Measurements from ENCODE around the gene CCDC188. TPM values are rescaled to one million over a fixed set of nuclear protein-coding genes. Genes with fewer than 3 reads are reported as not detected.
A peak's percentile ranks its signal among the peaks of the same experiment; 100 is the strongest.

Gene CCDC188
- polyA plus RNA-seq, 1 donor: 2.7 TPM

DNA sequence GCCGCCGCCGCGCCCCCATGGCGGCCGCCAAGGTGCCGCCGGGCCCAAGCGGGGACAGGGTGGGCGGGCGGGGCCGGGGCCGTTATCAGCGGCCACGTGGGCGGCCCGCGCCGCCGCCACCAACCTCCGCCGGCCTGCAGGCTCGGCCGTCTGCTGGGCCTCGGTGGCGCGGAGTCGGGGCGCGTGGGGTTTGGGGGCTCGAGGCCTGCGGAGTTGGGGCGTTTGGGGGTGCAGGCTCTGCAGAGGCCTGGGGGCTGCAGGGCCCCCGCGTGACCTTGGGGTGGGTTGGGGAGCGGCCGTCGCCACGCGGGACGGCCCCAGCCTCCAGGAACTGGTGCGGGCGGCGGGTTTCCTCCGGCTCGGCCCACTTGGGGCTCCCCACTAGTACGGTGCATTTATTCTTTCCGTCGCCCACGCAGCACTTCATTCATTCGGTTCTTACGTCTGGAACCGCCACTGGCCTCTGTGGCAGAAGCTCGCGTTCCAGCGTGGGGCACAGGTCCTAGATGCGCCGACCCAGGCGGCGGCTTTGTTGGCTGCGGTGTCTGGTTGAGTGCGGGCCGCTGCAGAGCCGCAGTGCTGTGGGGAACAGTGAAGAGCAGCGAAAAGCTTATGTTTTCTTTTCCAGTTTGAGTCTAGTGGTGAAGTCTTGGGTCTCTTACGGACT is 33.1 kb downstream of the CCDC188 start:
- H3K27ac ChIP-seq (ENCODE audit: low read length): no peak overlapping the region
- peaks cover 9% of the 10 kb centered on the region for H3K4me1 ChIP-seq (ENCODE audit: control insufficient read depth, insufficient read depth, low read length)
- H3K27me3 ChIP-seq (ENCODE audit: control insufficient read depth, insufficient read depth, low read length): no peaks in the 10 kb centered on the region
- H3K9me3 ChIP-seq (ENCODE audit: control insufficient read depth, low read depth, low read length): no peaks in the 10 kb centered on the region
- peaks cover 62% of the 10 kb centered on the region for H3K36me3 ChIP-seq (ENCODE audit: control insufficient read depth, insufficient read depth, low read length)
- WGBS (ENCODE audit: insufficient coverage, low lambda C conversion rate): no CpG with 5 or more reads among the region's 66 CpGs
- peak overlapping the region; percentile 56 for H3K4me3 ChIP-seq (ENCODE audit: low read length)
- DNase-seq: peak in 1 of 2 donors; percentile 39

DNA sequence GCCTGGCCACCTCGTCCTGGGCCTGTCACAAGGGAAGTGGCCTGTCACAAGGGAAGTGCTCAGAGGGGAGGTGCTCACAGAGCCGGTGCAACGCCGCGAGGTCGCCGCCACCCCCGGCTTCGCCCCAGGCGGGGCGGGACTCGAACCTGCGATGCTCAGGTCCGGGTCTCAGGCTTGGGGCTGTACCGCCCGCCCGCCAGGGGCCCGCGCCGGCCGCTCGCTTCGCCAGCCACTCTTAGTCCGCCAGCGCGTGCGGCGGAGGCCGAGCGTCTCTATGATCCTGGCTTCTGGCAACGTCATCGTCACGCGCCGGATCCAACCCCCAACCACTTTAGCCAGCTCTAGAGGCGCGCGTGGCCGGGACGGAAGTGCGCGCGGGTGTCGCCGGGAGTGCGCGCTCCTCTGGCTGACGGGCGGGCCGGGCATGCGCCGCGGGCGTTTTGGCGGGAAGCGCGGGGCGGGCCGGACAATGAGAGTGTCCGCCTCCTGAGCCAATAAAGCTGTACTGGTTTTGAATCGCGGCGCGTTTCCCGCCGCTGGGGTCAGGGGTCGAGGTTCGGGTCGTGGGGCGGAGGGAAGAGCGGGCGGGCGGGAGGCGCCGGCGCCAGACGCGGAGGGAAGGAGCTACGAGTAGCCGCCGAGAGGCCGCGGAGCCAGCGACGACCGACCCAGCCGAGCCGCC is 33.8 kb downstream of the CCDC188 start, which contains the start of gene TRMT2A:
Gene TRMT2A (minus strand): TSS at position 276 of the 682 bp plus-strand sequence. CDS start 320 bp downstream, outside the sequence.
- Histone ChIP-seq H3K9me3 (ENCODE audit: control insufficient read depth, low read depth, low read length) (no peaks in the 10 kb centered on the region), H3K36me3 (ENCODE audit: control insufficient read depth, insufficient read depth, low read length) (peaks cover 65% of the 10 kb centered on the region), H3K27ac (ENCODE audit: low read length) (peak within 1 kb of the TSS; percentile 61), H3K4me1 (ENCODE audit: control insufficient read depth, insufficient read depth, low read length) (peaks cover 9% of the 10 kb centered on the region), H3K27me3 (ENCODE audit: control insufficient read depth, insufficient read depth, low read length) (no peaks in the 10 kb centered on the region), H3K4me3 (ENCODE audit: low read length) (peak within 1 kb of the TSS; percentile 96)
- peak; percentile 98 to 99 for DNase-seq
- no CpG with 5 or more reads among the region's 88 CpGs for WGBS (ENCODE audit: insufficient coverage, low lambda C conversion rate)

DNA sequence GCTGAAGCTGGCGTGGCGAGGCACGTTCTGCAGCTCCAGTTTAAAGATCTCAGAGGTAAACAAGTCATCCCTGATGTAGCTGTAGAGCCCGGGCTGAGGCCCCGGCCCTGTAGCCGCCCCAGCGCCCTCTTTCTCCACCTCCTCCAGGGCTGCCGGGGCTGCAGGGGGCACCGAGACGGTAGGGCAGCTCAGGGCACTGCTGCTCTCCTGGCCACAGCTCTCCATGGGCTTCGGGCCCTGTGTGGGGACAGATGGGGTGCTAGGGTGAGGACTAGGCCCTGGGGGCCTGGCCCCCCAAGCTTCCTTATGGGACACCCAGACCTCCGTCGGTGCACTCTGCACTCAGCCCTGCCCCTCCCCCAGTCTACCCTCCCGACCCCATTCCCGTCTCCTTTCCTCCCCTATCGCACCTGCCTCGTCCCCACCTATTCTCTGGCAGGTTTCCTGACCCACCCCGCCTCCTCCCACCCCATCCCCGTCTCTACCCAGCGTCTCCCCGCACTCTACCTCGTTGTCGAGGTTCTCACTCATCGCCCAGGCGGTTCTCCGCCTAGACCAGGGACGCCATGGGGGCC is 34.4 kb downstream of the CCDC188 start:
- Histone ChIP-seq H3K27ac (ENCODE audit: low read length) (peak overlapping the region; percentile 61), H3K4me3 (ENCODE audit: low read length) (peak overlapping the region; percentile 96), H3K27me3 (ENCODE audit: control insufficient read depth, insufficient read depth, low read length) (no peaks in the 10 kb centered on the region), H3K9me3 (ENCODE audit: control insufficient read depth, low read depth, low read length) (no peaks in the 10 kb centered on the region), H3K36me3 (ENCODE audit: control insufficient read depth, insufficient read depth, low read length) (peaks cover 63% of the 10 kb centered on the region), H3K4me1 (ENCODE audit: control insufficient read depth, insufficient read depth, low read length) (peaks cover 9% of the 10 kb centered on the region)
- no CpG with 5 or more reads among the region's 27 CpGs for WGBS (ENCODE audit: insufficient coverage, low lambda C conversion rate)
- DNase-seq: no peak

DNA sequence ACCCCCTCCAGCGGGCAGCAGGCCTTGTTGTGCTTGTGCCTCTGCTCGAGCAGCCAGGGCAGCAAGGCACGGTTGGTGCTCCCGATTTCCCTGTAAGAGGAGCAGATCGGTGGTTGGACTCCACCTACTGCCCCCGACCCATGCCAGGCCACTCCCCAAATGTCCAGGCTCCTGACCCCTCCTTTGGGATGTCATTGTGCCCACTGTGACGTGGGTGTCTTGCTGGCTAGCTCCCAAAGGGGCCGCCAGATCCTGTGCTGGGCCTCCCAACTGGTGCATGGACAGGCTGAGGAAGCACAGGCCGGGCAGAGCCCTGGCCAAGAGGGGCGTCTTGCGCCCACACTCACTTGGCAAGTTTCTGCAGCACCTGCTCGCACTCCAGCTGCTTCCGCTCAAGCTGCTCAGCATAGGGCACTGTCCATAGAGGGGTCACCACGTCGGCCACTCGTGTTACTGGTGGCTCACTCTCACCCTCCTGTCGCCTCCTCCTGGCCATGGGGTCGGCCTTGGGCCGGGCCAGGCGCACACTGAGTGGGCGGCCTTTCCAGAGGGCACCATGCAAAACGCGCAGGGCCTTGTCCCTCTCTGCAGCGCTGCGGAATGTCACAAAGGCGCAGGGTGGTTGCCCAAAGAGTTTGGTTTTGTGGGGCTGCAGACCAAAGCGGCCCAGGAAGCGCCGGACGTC is 35.0 kb downstream of the CCDC188 start, which contains the start of gene RANBP1:
Gene RANBP1 (plus strand): TSS at position 414 of the 685 bp plus-strand sequence. CDS start 81 bp downstream, at position 495.
- Histone ChIP-seq H3K4me1 (ENCODE audit: control insufficient read depth, insufficient read depth, low read length) (peaks cover 9% of the 10 kb centered on the region), H3K9me3 (ENCODE audit: control insufficient read depth, low read depth, low read length) (no peaks in the 10 kb centered on the region), H3K4me3 (ENCODE audit: low read length) (peak within 1 kb of the TSS; percentile 96), H3K27ac (ENCODE audit: low read length) (peak within 1 kb of the TSS; percentile 61), H3K27me3 (ENCODE audit: control insufficient read depth, insufficient read depth, low read length) (no peaks in the 10 kb centered on the region), H3K36me3 (ENCODE audit: control insufficient read depth, insufficient read depth, low read length) (peaks cover 66% of the 10 kb centered on the region)
- 60% methylated on average over 1 of the region's 30 CpGs for WGBS (ENCODE audit: insufficient coverage, low lambda C conversion rate)
- peak in 1 of 2 donors; percentile 30 for DNase-seq

DNA sequence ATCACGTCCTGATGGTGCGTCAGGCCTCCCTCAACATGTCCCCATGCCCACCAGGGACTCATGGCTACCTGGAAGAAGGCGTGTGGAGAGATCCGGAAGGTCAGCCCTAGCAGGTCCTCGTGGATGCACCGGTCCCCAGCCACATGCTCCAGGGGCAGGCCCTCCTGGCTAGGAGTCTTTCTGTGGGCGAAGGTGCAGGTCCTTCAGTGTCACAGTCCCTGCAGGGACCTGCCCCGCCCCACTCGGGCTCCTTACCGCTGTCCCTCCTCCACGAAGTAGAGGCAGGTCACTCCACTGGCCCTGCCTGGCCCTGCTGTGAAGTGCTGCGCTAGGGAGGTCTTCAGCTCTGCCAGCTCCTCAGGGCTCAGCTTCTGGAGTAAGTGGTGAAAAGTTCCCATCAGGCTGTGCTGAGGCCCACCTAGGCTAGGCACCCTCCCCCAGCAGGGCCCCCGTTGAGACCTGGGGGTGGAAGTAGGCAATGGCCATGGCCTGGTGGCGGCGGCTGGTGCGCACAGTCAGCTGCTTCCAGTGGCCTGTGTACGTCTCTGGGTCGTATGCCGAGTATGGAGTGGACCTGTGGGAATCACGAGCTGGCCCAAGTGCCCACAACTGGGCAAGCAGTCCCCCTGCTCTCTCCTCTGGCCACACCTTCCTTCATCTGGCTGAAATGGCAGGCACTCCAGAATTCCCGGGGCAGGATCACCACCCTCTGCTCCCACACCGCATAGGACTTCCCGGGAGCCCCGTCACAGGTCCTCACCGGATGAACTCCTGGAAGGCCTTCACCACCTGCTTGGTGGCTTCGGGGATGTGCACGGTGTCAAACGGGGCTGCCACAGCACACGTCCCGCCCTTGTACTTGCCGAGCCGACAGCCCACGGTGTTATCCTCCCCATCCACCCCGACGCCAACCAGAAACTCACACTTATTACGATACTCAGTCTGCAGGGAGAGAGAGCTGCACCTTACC is 36.1 kb downstream of the CCDC188 start:
- WGBS (ENCODE audit: insufficient coverage, low lambda C conversion rate): no CpG with 5 or more reads among the region's 36 CpGs
- Histone ChIP-seq H3K4me1 (ENCODE audit: control insufficient read depth, insufficient read depth, low read length) (peaks cover 9% of the 10 kb centered on the region), H3K36me3 (ENCODE audit: control insufficient read depth, insufficient read depth, low read length) (peaks cover 65% of the 10 kb centered on the region), H3K9me3 (ENCODE audit: control insufficient read depth, low read depth, low read length) (peaks cover 2% of the 10 kb centered on the region), H3K4me3 (ENCODE audit: low read length) (no peak overlapping the region), H3K27me3 (ENCODE audit: control insufficient read depth, insufficient read depth, low read length) (no peaks in the 10 kb centered on the region), H3K27ac (ENCODE audit: low read length) (no peak overlapping the region)
- DNase-seq: no peak

DNA sequence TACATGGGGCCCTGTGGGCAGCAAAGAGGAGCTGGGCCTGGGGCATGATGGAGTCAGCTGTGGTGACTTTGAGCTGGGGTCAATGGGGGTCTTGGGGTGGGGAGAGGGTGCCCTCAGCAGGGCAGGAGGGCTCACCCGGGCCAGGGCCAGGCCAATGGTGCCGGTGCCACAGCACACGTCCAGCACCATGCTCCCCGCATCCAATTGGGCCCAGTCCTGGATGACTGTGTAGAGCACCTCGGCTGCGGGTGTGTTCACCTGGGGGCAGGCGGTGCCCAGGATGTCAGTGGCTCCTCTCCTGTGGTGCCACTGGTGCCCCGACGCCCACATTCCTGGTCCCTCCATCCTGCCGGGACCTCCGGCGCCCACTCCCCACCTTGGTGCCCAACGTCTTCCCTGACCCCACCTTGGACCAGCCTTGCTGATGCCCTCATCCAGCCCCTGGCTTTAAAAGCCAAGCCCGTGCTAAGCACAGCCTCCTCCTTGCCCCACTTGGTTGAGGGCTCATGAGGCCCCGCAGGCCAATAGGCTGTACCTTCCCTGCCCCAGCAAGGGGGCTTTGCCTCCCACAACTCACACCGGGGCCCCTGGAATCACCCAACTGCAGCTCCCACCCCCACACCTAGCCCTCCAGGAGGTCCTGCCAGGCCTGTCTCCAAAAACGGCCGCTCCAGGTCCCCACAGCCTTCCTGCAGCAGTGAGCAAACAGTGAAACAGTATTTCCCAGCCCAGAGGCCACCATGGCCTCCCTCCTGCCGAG is 37.1 kb downstream of the CCDC188 start:
- H3K27ac ChIP-seq (ENCODE audit: low read length): no peak overlapping the region
- peaks cover 65% of the 10 kb centered on the region for H3K36me3 ChIP-seq (ENCODE audit: control insufficient read depth, insufficient read depth, low read length)
- H3K4me3 ChIP-seq (ENCODE audit: low read length): no peak overlapping the region
- no CpG with 5 or more reads among the region's 19 CpGs for WGBS (ENCODE audit: insufficient coverage, low lambda C conversion rate)
- H3K9me3 ChIP-seq (ENCODE audit: control insufficient read depth, low read depth, low read length): peaks cover 3% of the 10 kb centered on the region
- H3K27me3 ChIP-seq (ENCODE audit: control insufficient read depth, insufficient read depth, low read length): no peaks in the 10 kb centered on the region
- H3K4me1 ChIP-seq (ENCODE audit: control insufficient read depth, insufficient read depth, low read length): peaks cover 6% of the 10 kb centered on the region
- no peak for DNase-seq

DNA sequence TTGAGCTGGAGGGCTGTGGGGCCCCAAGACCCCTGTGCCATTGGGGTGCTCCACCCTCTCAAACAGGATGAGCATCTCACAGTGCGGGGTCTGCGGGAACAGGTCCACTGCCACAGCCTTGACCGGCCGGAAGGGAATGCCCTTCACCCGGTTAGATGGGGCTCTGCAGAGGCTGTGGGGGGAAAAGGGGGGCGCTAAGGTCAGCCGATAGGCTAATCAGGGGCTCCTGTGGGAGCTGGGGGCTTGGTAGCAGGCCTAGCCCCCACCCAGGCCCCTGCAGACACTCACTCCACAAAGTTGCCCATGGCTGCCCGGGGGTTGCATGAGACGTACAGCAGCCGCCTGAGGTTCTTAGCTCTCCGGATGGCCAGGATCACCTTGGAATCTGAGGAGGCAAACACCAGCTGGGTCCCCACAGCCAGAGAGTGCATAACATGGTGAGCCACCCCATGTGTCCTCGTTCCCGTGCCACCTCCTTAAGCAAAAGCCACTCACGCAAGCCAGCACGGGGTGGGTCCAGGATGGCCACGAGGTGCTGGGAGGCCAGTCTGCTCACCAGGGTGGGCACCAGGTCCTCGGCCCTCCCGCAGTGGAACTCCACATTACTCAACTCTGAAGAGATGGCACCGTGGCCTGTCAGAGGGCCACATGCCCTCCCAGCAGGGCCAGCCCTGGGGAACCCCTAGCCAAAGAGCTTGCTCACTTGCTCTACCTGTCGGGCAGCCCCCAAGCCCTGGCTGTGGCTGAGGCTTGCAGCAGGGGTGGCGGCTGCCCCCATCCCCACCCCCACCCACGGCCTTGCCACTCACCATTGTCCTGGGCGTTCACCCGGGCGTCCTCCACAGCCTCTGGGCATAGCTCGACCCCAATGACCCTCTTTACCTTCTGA is 38.0 kb downstream of the CCDC188 start:
- WGBS (ENCODE audit: insufficient coverage, low lambda C conversion rate): no CpG with 5 or more reads among the region's 26 CpGs
- Histone ChIP-seq H3K4me1 (ENCODE audit: control insufficient read depth, insufficient read depth, low read length) (peaks cover 6% of the 10 kb centered on the region), H3K9me3 (ENCODE audit: control insufficient read depth, low read depth, low read length) (peaks cover 3% of the 10 kb centered on the region), H3K27me3 (ENCODE audit: control insufficient read depth, insufficient read depth, low read length) (no peaks in the 10 kb centered on the region), H3K36me3 (ENCODE audit: control insufficient read depth, insufficient read depth, low read length) (peaks cover 74% of the 10 kb centered on the region), H3K27ac (ENCODE audit: low read length) (no peak overlapping the region), H3K4me3 (ENCODE audit: low read length) (no peak overlapping the region)
- no peak for DNase-seq

DNA sequence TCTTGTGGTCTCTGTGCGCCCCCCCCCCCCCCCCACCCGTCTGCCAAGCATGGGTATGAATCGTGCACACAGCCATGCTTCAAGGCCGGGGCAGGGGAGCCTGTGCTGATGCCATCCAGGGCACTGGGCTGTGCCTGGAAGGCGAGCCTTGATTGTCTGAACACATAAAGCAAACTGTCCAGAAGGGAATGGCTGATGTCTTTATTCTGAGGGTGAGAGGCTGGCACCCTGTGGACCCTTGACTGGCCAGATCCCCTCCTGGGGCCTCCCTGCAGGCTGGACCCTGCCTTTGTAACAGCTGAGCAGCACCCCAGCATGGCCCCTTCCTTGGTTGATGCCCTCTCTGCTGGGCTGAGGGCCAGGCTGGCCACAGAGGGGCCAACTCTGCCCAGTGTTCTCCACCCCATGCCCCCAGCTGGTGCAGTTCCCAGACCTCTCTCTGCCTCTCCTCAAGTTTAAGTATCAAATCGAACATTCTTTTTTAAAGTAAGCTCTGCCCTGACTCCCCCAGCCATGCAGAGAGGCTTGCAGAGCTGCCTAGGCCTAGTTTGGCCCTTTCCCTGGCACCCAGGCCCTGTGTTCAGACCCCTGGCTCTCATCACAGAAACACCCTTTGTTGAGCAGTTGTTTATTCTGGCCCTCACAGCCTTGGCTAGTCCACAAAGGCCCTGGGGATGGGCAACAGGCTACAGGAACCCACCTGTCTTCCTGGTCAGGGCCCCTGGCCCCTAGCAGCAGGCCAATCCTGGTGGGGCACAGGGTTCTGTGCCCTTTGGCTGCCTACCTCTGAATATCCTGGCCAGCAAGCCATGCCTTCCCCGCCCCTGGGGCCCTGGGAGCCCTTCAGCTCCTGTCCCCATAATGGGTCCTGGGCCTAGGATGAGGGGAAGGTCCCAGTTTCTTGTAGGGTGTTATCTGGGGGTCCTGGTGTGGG is 38.9 kb downstream of the CCDC188 start:
- H3K27ac ChIP-seq (ENCODE audit: low read length): no peak overlapping the region
- DNase-seq: no peak
- H3K4me1 ChIP-seq (ENCODE audit: control insufficient read depth, insufficient read depth, low read length): peaks cover 6% of the 10 kb centered on the region
- no peak overlapping the region for H3K4me3 ChIP-seq (ENCODE audit: low read length)
- WGBS (ENCODE audit: insufficient coverage, low lambda C conversion rate): no CpG with 5 or more reads among the region's 7 CpGs
- H3K9me3 ChIP-seq (ENCODE audit: control insufficient read depth, low read depth, low read length): peaks cover 3% of the 10 kb centered on the region
- no peaks in the 10 kb centered on the region for H3K27me3 ChIP-seq (ENCODE audit: control insufficient read depth, insufficient read depth, low read length)
- peaks cover 83% of the 10 kb centered on the region for H3K36me3 ChIP-seq (ENCODE audit: control insufficient read depth, insufficient read depth, low read length)

All from large intestine (tissue), 3 donors.